ENCODE results near the gene CD320.
"Not testable (repeated sequence)": the region's sequence is repeated elsewhere in the genome, so short reads cannot be mapped to it uniquely, and the experiment has no call there.

CD320 gene

GRCh38 chr19:8306235-8307054 is 1.7 kb downstream of the CD320 start:
- DNase-seq: no peak

- no peak for DNase-seq
These were observed 2.4 kb downstream of the CD320 start for GRCh38 chr19:8305798-8306197.

GRCh38 chr19:8304841-8305621 is 3.1 kb downstream of the CD320 start:
- no peak for DNase-seq

GRCh38 chr19:8302734-8303133 is 5.4 kb downstream of the CD320 start:
- no peak for DNase-seq

- DNase-seq: no peak
These were observed 5.8 kb downstream of the CD320 start for GRCh38 chr19:8302357-8302691.

- DNase-seq: not testable (repeated sequence)
These were observed 16.8 kb downstream of the CD320 start for GRCh38 chr19:8291337-8291736.

GRCh38 chr19:8276508-8276907 is 31.6 kb downstream of the CD320 start:
- DNase-seq: not testable (repeated sequence)

GRCh38 chr19:8269724-8270123 is 38.4 kb downstream of the CD320 start:
- no peak for DNase-seq

- no peak for DNase-seq
These were observed 42.3 kb downstream of the CD320 start for GRCh38 chr19:8265872-8266271.

GRCh38 chr19:8264248-8264647 is 43.9 kb downstream of the CD320 start:
- not testable (repeated sequence) for DNase-seq

- no peak for DNase-seq
These were observed 45.7 kb downstream of the CD320 start for GRCh38 chr19:8262431-8262830.

GRCh38 chr19:8261881-8262280 is 46.3 kb downstream of the CD320 start:
- DNase-seq: no peak

GRCh38 chr19:8261347-8261746 is 46.8 kb downstream of the CD320 start:
- no peak for DNase-seq

- no peak for DNase-seq
These were observed 48.3 kb downstream of the CD320 start for GRCh38 chr19:8259922-8260247.

- no peak for DNase-seq
These were observed 48.8 kb downstream of the CD320 start for GRCh38 chr19:8259142-8259921.

- no peak for DNase-seq
These were observed 51.1 kb downstream of the CD320 start for GRCh38 chr19:8257052-8257443.

- DNase-seq: no peak
These were observed 51.7 kb downstream of the CD320 start for GRCh38 chr19:8256276-8257051.

GRCh38 chr19:8255426-8256125 is 52.6 kb downstream of the CD320 start:
- no peak for DNase-seq

GRCh38 chr19:8254286-8255001 is 53.7 kb downstream of the CD320 start:
- DNase-seq: no peak

- no peak for DNase-seq
These were observed 54.5 kb downstream of the CD320 start for GRCh38 chr19:8253678-8254077.

- DNase-seq: peak; percentile 85
These were observed 55.1 kb downstream of the CD320 start for GRCh38 chr19:8252922-8253589.

Data from CD4-positive, alpha-beta T cell treated with Interleukin-10 for 1 hour (primary cell).